DMS79 treated with DMSO at 0.1 percent for 48 hours (cell line): Measurements from ENCODE around the gene TRMO.

Experiments
- DNase-seq: peaks from one replicate; lab custom pipeline; 2025; lab: John Stamatoyannopoulos, UW

TRMO gene

DNA sequence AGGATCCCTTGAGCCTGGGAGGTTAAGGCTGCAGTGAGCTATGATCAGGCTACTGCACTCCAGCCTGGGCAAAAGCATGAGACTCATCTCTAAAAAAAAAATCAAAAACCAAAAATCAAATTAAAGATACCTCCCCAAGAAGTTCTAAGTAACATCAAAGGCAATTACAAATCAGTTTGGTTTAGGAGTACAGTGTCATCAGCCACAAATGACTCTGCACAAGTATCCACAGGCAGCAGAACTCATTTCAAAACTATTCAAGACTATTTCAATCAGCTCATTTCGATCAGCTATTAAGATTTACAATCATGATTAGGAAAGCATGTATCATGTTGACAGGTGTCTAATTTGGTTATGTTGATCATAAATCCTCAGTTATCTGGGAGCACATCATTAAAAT is 19.1 kb downstream of the TRMO start:
- no peak for DNase-seq

- peak; percentile 4 for DNase-seq
Measured at GRCh38 chr9:97900738-97901565, 21.3 kb downstream of the TRMO start.

DNA sequence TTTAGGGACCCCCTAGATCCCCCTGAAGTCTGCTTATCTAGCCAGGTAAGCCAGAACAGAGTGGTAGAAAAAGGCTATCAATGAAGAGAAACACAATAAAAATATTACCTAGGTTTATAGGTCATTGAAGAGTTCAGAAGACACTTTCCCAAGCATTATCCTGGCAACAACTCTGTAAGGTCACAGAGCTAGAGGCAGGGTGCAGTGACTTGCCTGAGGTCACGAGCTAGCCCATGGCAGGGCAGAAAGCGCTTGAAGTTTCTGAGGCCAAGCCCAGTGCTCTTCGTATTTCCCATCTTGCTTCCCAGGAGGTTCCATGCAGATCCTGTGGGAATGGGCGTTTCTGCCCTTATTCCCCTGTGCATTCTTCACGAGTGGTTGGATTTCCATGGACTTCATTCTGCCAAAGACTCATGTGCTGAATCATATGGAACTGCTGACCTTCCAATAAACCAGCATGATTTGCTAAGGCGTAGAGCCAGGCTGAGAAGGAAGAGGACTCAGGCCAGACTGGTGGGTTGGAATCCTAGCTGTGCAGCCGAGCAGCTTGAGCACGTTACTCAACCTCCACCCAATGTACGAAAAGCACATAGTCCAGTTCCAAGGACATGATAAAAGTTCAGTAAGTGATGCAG is 22.1 kb downstream of the TRMO start:
- DNase-seq: no peak

- no peak for DNase-seq
Measured at GRCh38 chr9:97895695-97896332, 26.5 kb downstream of the TRMO start.

- DNase-seq: no peak
Measured at GRCh38 chr9:97895211-97895610, 27.1 kb downstream of the TRMO start.

DNA sequence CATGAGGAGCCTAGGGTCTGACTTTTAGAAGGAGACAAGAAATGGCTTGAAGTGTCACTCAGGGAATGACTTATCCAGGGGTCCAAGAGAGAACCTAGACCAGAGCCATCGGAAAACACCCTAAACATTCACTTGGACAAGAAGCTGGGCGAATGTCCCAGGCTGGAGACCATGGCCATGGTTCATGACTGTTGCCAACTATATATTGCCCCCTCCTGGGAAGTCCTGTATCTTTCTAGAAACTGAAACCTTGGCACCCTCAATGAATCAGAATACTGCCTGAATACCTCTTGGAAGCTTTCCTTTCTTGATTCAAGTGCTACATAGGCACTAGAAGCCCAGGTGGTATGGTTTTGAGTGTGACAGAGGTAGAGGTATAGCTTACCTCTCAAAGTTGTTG is 29.9 kb downstream of the TRMO start:
- DNase-seq: no peak

GRCh38 chr9:97891736-97892135 is 30.6 kb downstream of the TRMO start:
- DNase-seq: no peak

GRCh38 chr9:97889941-97890887 is 32.1 kb downstream of the TRMO start:
- no peak for DNase-seq

GRCh38 chr9:97880336-97880735 is 42.0 kb downstream of the TRMO start:
- no peak for DNase-seq

DNA sequence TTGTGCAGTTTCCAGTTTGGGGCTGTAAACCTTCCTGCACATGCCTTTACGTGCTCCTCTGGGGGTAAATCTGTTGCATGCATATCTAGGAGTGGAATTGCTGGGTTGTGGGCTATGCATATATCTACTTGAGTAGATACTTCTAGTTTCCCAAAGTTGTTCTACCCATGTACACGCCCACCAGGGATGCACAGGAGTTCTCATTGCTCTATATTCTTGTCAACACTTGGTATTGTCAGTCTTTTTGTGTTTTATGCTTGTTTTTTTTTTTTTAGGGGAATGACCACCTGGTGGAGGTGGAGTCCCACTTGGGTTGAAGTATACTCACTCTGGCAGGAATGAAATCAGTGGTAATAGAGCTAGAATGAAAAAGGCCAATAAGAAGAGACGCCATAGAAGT is 46.2 kb downstream of the TRMO start:
- DNase-seq: no peak

GRCh38 chr9:97875111-97875510 is 47.2 kb downstream of the TRMO start:
- DNase-seq: no peak

GRCh38 chr9:97874624-97875023 is 47.7 kb downstream of the TRMO start:
- DNase-seq: no peak

DNA sequence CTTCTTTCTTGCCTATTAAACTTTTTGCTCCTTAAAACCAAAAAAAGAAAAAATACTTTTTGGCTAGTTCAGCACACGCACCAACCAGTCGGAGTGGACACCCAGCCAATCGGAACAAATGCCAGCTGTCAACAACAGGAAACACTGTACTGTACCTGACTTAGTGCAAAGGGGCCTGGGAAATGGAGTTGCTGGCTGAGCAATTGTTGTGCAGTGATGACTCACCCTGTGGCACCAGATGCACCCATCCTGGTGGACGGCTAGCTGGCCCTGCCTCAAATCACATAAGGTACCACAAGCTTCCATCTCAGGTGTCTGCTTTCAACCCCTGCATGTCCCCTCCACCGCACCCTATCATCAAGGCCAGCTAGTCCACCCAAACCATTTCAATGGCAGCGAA is 48.4 kb downstream of the TRMO start:
- DNase-seq: no peak

GRCh38 chr9:97873425-97873824 is 48.9 kb downstream of the TRMO start:
- DNase-seq: no peak

GRCh38 chr9:97868859-97869258 is 53.4 kb downstream of the TRMO start:
- DNase-seq: no peak

DNA sequence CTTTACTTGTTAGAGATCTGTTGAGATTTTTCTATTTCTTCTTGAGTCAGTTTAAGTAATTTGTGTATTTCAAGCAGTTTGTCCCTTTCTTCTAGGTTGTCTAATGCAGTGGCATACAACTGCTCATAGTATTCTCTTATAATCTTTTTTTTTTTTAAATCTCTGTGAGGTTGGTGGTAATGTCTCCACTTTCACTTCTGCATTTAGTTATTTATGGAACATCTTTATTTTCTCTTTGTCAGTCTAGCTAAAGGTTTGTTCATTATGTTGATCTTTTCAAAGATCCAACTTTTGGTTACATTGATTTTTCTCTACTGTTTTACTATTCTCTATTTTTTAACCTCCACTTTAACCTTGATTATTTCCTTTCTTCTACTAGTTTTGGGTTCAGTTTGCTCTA is 55.5 kb downstream of the TRMO start:
- no peak for DNase-seq

GRCh38 chr9:97866300-97866699 is 56.0 kb downstream of the TRMO start:
- DNase-seq: no peak

DNA sequence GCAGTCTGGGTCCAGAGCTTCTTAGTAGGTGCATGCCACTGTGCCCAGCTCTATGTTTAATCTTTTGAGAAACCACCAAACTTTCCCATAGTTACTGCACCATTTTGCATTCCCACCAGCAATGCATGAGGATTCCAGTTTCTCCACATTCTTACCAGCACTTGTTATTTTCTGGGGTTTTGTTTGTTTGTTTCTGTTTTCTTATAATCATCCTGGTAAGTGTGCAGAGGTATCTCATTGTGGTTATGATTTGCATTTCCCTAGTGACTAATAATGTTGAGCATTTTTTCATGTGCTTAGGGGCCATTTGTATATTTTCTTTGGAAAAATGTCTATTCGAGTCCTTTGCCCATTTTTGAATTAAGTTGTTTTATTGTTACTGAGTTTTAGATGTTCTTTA is 57.9 kb downstream of the TRMO start:
- no peak for DNase-seq

DNA sequence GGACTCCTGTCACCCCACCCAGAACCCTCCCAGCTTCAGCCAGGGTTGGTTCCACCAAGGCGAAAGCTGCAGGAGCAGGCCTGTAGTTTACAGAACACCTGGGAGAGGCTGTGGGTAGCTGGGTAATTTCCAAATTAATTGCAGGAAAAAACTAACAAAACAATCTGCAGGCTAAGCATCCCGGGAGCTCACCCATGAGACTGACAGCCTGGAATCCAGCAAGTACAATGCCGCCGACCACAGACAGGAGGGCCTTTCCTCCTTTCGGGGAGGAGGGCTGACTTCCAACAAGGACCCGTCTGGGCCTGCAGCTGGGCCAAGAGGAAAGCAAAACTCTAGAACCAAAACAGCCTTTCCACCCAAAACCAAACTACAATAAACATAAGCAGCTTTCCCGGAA is 59.0 kb downstream of the TRMO start:
- DNase-seq: no peak

DNA sequence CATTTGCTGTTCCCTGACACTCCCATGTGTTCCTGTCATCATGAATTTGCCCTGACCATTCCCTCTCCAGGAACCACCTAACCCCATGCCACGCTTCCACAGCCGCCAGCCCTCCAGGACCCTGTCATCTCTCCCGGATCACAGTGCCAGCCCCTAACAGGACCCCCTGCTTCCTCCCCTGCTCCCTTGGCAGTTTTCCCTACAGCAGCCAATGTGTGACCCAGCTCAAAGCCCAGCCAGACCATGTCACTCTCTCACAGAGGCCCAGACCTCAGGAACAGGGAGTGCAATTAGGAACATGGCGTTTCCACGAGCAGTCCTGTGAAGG is 61.2 kb downstream of the TRMO start:
- DNase-seq: no peak

- no peak for DNase-seq
Measured at GRCh38 chr9:97860451-97861147, 61.7 kb downstream of the TRMO start.

GRCh38 chr9:97859346-97859745 is 63.0 kb downstream of the TRMO start:
- DNase-seq: no peak
